ENCODE data around the gene GFRA1. TPM values are rescaled to one million over a fixed set of nuclear protein-coding genes. Genes with fewer than 3 reads are reported as not detected.
"Not testable (repeated sequence)": the region's sequence is repeated elsewhere in the genome, so short reads cannot be mapped to it uniquely, and the experiment has no call there.

Gene GFRA1
- total RNA-seq, 1 experiment from 2014 or later, result 0.30 TPM

- no peaks in the 10 kb centered on the region for H3K79me2 ChIP-seq (ENCODE audit: insufficient read depth, low read length)
- RAD21 ChIA-PET (ENCODE audit: low non-redundant PET in 1 of 2, low total read pairs in 2 of 2, uncharacterized antibody in 2 of 2, unreplicated experiment in 2 of 2), result no interaction called here
Measured at GRCh38 chr10:116055252-116055916, 217.6 kb downstream of the GFRA1 start.

DNA sequence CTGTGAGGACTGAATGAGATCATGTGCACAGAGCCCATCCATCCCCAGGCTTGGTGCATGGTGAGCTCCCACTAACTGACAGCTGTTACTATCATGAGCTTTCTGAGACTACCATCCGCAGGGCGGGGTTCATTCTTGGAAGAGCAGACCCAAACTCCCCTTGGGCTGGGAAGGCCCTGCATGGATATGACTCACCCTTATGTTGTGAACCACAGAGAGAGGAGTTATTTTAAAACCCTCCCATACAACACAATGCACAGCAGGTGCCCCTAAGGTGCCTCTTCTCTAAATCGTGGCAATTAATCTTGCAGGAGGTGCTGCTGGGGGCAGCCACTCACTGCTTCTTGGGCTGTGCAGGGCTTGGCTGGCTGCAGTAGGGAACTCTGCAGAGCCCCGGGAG is 219.1 kb downstream of the GFRA1 start:
- Histone ChIP-seq H3K4me1 (ENCODE audit: control insufficient read depth in 1 of 2, insufficient read depth in 2 of 2, low read length in 2 of 2) (no peaks in the 10 kb centered on the region), H4K20me1 (ENCODE audit: insufficient read depth) (no peaks in the 10 kb centered on the region), H3K36me3 (ENCODE audit: control insufficient read depth in 1 of 2, insufficient read depth in 2 of 2, low read length in 2 of 2) (no peaks in the 10 kb centered on the region), H3K9me3 (ENCODE audit: control insufficient read depth in 1 of 2, insufficient read depth in 1 of 2, low read depth in 1 of 2, low read length in 2 of 2) (no peaks in the 10 kb centered on the region), H3K27me3 (ENCODE audit: insufficient read depth, low read length) (peaks cover 44% of the 10 kb centered on the region), H2AFZ (ENCODE audit: low read depth, low read length, poor library complexity, severe bottlenecking) (no peak overlapping the region), H3K79me2 (ENCODE audit: insufficient read depth, low read length) (no peaks in the 10 kb centered on the region), H3K9me2 (ENCODE audit: insufficient read depth) (no peaks in the 10 kb centered on the region), H3K4me2 (ENCODE audit: low read length) (no peak overlapping the region), H3K27ac (ENCODE audit: low read depth, low read length) (no peak overlapping the region), H3K4me3 (replicated peaks in 1 of 2; ENCODE audit: low read depth in 1 of 2, low read length in 2 of 2) (no peak overlapping the region), H3K9ac (ENCODE audit: low read length) (no peak overlapping the region)
- TF ChIP-seq FOSL1 (IDR thresholded peaks at IDR 0.05; ENCODE audit: low read depth) (no peak), SIN3A (IDR thresholded peaks at IDR 0.05; ENCODE audit: low read depth) (no peak)
- TF ChIP-seq, protein P1, sequence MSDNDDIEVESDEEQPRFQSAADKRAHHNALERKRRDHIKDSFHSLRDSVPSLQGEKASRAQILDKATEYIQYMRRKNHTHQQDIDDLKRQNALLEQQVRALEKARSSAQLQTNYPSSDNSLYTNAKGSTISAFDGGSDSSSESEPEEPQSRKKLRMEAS (IDR thresholded peaks at IDR 0.05), result no peak
- BruUV-seq (replicated peaks), result no TSS peak
- intact Hi-C loops (cut with micrococcal nuclease), result no loop called here
- ATAC-seq, result no peak
- RAD21 ChIA-PET (ENCODE audit: low non-redundant PET in 1 of 2, low total read pairs in 2 of 2, uncharacterized antibody in 2 of 2, unreplicated experiment in 2 of 2), result no interaction called here
- DNase-seq (ENCODE audit: low read depth, low spot score), result no peak
- CTCF ChIA-PET, result no interaction called here
- POLR2A ChIA-PET, result no interaction called here

More at GRCh38 chr10:116055252-116055916, 217.6 kb downstream of the GFRA1 start:
- ChIA-PET CTCF (no interaction called here), POLR2A (no interaction called here)
- Histone ChIP-seq H3K4me1 (ENCODE audit: control insufficient read depth in 1 of 2, insufficient read depth in 2 of 2, low read length in 2 of 2) (no peaks in the 10 kb centered on the region), H3K27me3 (ENCODE audit: insufficient read depth, low read length) (peaks cover 55% of the 10 kb centered on the region), H4K20me1 (ENCODE audit: insufficient read depth) (no peaks in the 10 kb centered on the region), H3K4me3 (replicated peaks in 1 of 2; ENCODE audit: low read depth in 1 of 2, low read length in 2 of 2) (no peak overlapping the region), H3K9me3 (ENCODE audit: control insufficient read depth in 1 of 2, insufficient read depth in 1 of 2, low read depth in 1 of 2, low read length in 2 of 2) (no peaks in the 10 kb centered on the region), H3K27ac (ENCODE audit: low read depth, low read length) (no peak overlapping the region), H2AFZ (ENCODE audit: low read depth, low read length, poor library complexity, severe bottlenecking) (no peak overlapping the region), H3K9me2 (ENCODE audit: insufficient read depth) (no peaks in the 10 kb centered on the region), H3K36me3 (ENCODE audit: control insufficient read depth in 1 of 2, insufficient read depth in 2 of 2, low read length in 2 of 2) (no peaks in the 10 kb centered on the region), H3K4me2 (ENCODE audit: low read length) (no peak overlapping the region), H3K9ac (ENCODE audit: low read length) (no peak overlapping the region)
- TF ChIP-seq TCF7L2 (IDR thresholded peaks at IDR 0.05; ENCODE audit: borderline replicate concordance, extremely low read depth, insufficient read depth, insufficient read length) (no peak), RAD21 (IDR thresholded peaks at IDR 0.05; ENCODE audit: low read depth) (no peak), ZFX (IDR thresholded peaks at IDR 0.05) (no peak), POLR2AphosphoS5 (IDR thresholded peaks at IDR 0.05; ENCODE audit: low read depth, low read length) (no peak), POLR2A (IDR thresholded peaks at IDR 0.05; ENCODE audit: borderline replicate concordance, extremely low read depth, insufficient read depth, insufficient read length) (no peak)
- TF ChIP-seq, protein P1 (IDR thresholded peaks at IDR 0.05), result no peak
- ATAC-seq, result no peak
- DNase-seq (ENCODE audit: low read depth, low spot score), result no peak
- intact Hi-C loops (cut with micrococcal nuclease), result no loop called here
- BruUV-seq (replicated peaks), result no TSS peak

- H3K9me2 ChIP-seq (ENCODE audit: insufficient read depth); H3K79me2 ChIP-seq (ENCODE audit: insufficient read depth, low read length); DNase-seq (ENCODE audit: low read depth, low spot score); H2AFZ ChIP-seq (ENCODE audit: low read depth, low read length, poor library complexity, severe bottlenecking); H3K9me3 ChIP-seq (ENCODE audit: control insufficient read depth in 1 of 2, insufficient read depth in 1 of 2, low read depth in 1 of 2, low read length in 2 of 2); ATAC-seq; H3K4me3 ChIP-seq (replicated peaks in 1 of 2; ENCODE audit: low read depth in 1 of 2, low read length in 2 of 2); POLR2A ChIA-PET; H3K4me2 ChIP-seq (ENCODE audit: low read length); H3K9ac ChIP-seq (ENCODE audit: low read length); intact Hi-C loops (cut with micrococcal nuclease); H3K4me1 ChIP-seq (ENCODE audit: control insufficient read depth in 1 of 2, insufficient read depth in 2 of 2, low read length in 2 of 2); CTCF ChIA-PET; H4K20me1 ChIP-seq (ENCODE audit: insufficient read depth); RAD21 ChIA-PET (ENCODE audit: low non-redundant PET in 1 of 2, low total read pairs in 2 of 2, uncharacterized antibody in 2 of 2, unreplicated experiment in 2 of 2); H3K36me3 ChIP-seq (ENCODE audit: control insufficient read depth in 1 of 2, insufficient read depth in 2 of 2, low read length in 2 of 2); BruUV-seq (replicated peaks); H3K27ac ChIP-seq (ENCODE audit: low read depth, low read length): not testable (repeated sequence)
- peaks cover 36% of the 10 kb centered on the region for H3K27me3 ChIP-seq (ENCODE audit: insufficient read depth, low read length)
Measured at GRCh38 chr10:116053009-116053730, 219.8 kb downstream of the GFRA1 start.
